Astrocyte (in vitro differentiated cells and primary cell): ENCODE results near the gene TREML1. TPM values are rescaled to one million over a fixed set of nuclear protein-coding genes. Genes with fewer than 3 reads are reported as not detected.

Source experiments
- DNase-seq: peaks from one replicate; pipeline ENCODE4 v3.0.0-alpha.2; 2010; ENCODE audit warnings: low read depth
- FAIRE-seq: peaks from 2 replicates; lab custom pipeline; 2011; peaks lifted over from hg19 to GRCh38; lab: Jason Lieb, UNC
- H2AFZ ChIP-seq: 2 replicates; pipeline ENCODE4 v1.6.0; 2012; ENCODE audit warnings: low read depth, low read length, inconsistent platforms
- H3K27ac ChIP-seq: 2 replicates; pipeline ENCODE4 v1.5.1; 2011; ENCODE audit warnings: low read depth, low read length, inconsistent platforms
- H3K27me3 ChIP-seq: 2 replicates; pipeline ENCODE4 v1.6.0; 2011; ENCODE audit warnings: low read length, inconsistent platforms; ENCODE audit not compliant: insufficient read depth
- H3K36me3 ChIP-seq: 2 replicates; pipeline ENCODE4 v1.5.1; 2011; ENCODE audit warnings: low read length, inconsistent platforms; ENCODE audit not compliant: insufficient read depth
- H3K4me1 ChIP-seq: 2 replicates; pipeline ENCODE4 v1.5.1; 2011; ENCODE audit warnings: low read length, inconsistent platforms; ENCODE audit not compliant: insufficient read depth
- H3K4me2 ChIP-seq: 2 replicates; pipeline ENCODE4 v1.6.0; 2012; ENCODE audit warnings: low read length, inconsistent platforms
- H3K4me3 ChIP-seq: 2 replicates; pipeline ENCODE4 v1.5.1; 2011; ENCODE audit warnings: low read depth, mild to moderate bottlenecking, low read length, inconsistent platforms; ENCODE audit not compliant: insufficient read depth
- H3K79me2 ChIP-seq: 2 replicates; pipeline ENCODE4 v1.6.0; 2012; ENCODE audit warnings: mild to moderate bottlenecking, low read length, inconsistent platforms; ENCODE audit not compliant: insufficient read depth
- H3K9ac ChIP-seq: 2 replicates; pipeline ENCODE4 v1.6.0; 2012; ENCODE audit warnings: mild to moderate bottlenecking, low read length, inconsistent platforms
- H3K9me3 ChIP-seq: 2 replicates; pipeline ENCODE4 v1.5.1; 2012; ENCODE audit warnings: low read depth, mild to moderate bottlenecking, low read length, inconsistent platforms; ENCODE audit not compliant: insufficient read depth
- H4K20me1 ChIP-seq: 2 replicates; pipeline ENCODE4 v1.6.0; 2012; ENCODE audit warnings: low read length, inconsistent platforms; ENCODE audit not compliant: insufficient read depth
- H3K27ac Mint-ChIP-seq: one replicate; pipeline ENCODE4 v1.8.0; 2021; ENCODE audit warnings: mild to moderate bottlenecking, mixed read lengths; ENCODE audit not compliant: unreplicated experiment
- H3K27me3 Mint-ChIP-seq: one replicate; pipeline ENCODE4 v1.8.0; 2021; ENCODE audit warnings: low read depth, mixed read lengths; ENCODE audit not compliant: unreplicated experiment
- H3K36me3 Mint-ChIP-seq: one replicate; pipeline ENCODE4 v1.8.0; 2021; ENCODE audit warnings: low read depth, mixed read lengths; ENCODE audit not compliant: unreplicated experiment
- H3K4me1 Mint-ChIP-seq: one replicate; pipeline ENCODE4 v1.8.0; 2021; ENCODE audit warnings: low read depth, mixed read lengths; ENCODE audit not compliant: unreplicated experiment
- H3K4me3 Mint-ChIP-seq: one replicate; pipeline ENCODE4 v1.8.0; 2021; ENCODE audit warnings: mild to moderate bottlenecking, moderate library complexity, mixed read lengths; ENCODE audit not compliant: unreplicated experiment
- H3K9me3 Mint-ChIP-seq: one replicate; pipeline ENCODE4 v1.8.0; 2021; ENCODE audit warnings: mild to moderate bottlenecking, mixed read lengths; ENCODE audit not compliant: unreplicated experiment
- CTCF ChIP-seq: IDR thresholded peaks from 2 replicates; pipeline ENCODE4 v1.5.1; 2011; ENCODE audit warnings: low read depth, mild to moderate bottlenecking, inconsistent platforms, low read length, moderate library complexity; ENCODE audit not compliant: insufficient read depth
- EZH2 ChIP-seq: IDR thresholded peaks from 2 replicates; pipeline ENCODE4 v1.6.1; 2012; ENCODE audit warnings: mild to moderate bottlenecking, low read length, inconsistent platforms; ENCODE audit not compliant: insufficient read depth
- total RNA-seq: library from RNA; stranded (reverse); gene quantifications from 2 replicates; pipeline ENCODE4 v1.2.1, GENCODE V29; 2021

Gene TREML1
- total RNA-seq, 1 donor from 2014 or later: not detected

DNA sequence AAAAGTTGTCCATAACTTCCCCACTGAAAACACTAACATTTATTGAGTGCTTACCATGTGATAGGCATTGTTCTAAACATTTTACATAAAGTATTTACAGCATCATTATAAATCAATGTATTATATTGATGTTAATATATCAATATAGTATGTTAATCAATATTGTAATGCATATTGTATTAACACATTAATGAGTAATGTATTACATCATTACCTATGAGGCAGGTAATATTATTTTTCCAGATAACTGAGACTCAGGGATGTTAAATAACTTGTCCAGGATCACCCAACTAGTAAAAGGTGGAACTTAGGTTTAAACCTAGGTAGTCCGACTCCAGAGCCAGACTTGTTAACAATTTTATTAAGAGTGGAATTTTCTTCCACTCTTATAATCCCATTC is 20.9 kb upstream of the TREML1 start:
- no peak overlapping the region for H3K27ac ChIP-seq
- peaks cover 4% of the 10 kb centered on the region for H3K27me3 ChIP-seq
- no peak overlapping the region for H3K4me2 ChIP-seq
- H4K20me1 ChIP-seq: no peaks in the 10 kb centered on the region
- H3K79me2 ChIP-seq: no peaks in the 10 kb centered on the region
- Mint-ChIP-seq H3K27me3 (peaks cover 19% of the 10 kb centered on the region), H3K4me1 (no peaks in the 10 kb centered on the region), H3K4me3 (no peak overlapping the region), H3K27ac (no peak overlapping the region), H3K9me3 (peaks cover 3% of the 10 kb centered on the region), H3K36me3 (no peaks in the 10 kb centered on the region)
- DNase-seq: no peak
- no peak for TF ChIP-seq CTCF
- no peak for TF ChIP-seq EZH2
- H2AFZ ChIP-seq: no peak overlapping the region
- H3K4me1 ChIP-seq: no peaks in the 10 kb centered on the region
- no peaks in the 10 kb centered on the region for H3K36me3 ChIP-seq
- H3K9me3 ChIP-seq: no peaks in the 10 kb centered on the region
- no peak for FAIRE-seq
- no peak overlapping the region for H3K9ac ChIP-seq
- H3K4me3 ChIP-seq: no peak overlapping the region

DNA sequence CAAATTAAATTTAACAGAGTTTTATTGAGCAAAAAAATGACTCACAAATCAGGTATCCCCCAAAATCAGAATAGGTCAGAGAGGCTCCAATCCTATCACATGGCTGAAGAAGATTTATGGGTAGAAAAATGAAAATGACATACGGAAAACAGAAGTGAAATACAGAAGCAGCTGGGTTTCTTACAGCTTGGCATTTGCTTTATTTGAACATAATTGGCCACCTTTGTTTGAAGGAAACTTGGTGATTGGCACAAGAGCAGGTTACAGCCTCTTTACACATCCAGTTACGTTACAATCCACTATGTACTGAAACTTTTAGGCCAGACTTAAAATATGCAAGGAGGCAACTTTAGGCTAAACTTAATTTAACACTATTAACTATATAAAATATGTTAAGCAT is 20.5 kb upstream of the TREML1 start:
- Histone ChIP-seq H3K4me1 (no peaks in the 10 kb centered on the region), H3K36me3 (no peaks in the 10 kb centered on the region), H4K20me1 (no peaks in the 10 kb centered on the region), H3K79me2 (no peaks in the 10 kb centered on the region), H3K4me2 (no peak overlapping the region), H3K9me3 (no peaks in the 10 kb centered on the region), H3K4me3 (no peak overlapping the region), H3K27ac (no peak overlapping the region), H3K27me3 (peaks cover 4% of the 10 kb centered on the region), H2AFZ (no peak overlapping the region), H3K9ac (no peak overlapping the region)
- H3K27me3 Mint-ChIP-seq: peaks cover 19% of the 10 kb centered on the region
- no peak for TF ChIP-seq EZH2
- TF ChIP-seq CTCF: no peak
- H3K36me3 Mint-ChIP-seq: no peaks in the 10 kb centered on the region
- H3K4me1 Mint-ChIP-seq: no peaks in the 10 kb centered on the region
- peaks cover 3% of the 10 kb centered on the region for H3K9me3 Mint-ChIP-seq
- no peak overlapping the region for H3K27ac Mint-ChIP-seq
- DNase-seq (no peak), FAIRE-seq (no peak)
- H3K4me3 Mint-ChIP-seq: no peak overlapping the region

DNA sequence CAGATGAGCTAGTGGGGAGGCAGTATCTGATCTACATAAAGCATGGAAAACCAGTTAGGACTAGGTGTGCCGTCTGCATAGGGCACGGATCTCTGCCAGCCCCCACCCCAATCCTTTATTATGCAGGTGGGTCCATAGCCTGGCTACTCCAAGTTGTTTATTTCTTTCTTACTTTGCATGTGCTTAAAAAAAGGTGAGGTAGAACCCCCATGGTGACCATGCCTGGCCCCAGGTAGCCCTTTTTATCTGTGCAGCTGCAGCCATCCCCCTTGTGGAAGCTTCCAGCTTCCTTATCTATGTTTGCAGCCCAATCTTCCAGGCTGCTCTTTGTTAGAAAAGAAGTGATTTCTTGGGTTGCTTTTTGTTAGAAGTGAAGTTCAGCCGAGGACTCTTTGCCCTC is 17.8 kb upstream of the TREML1 start:
- no peaks in the 10 kb centered on the region for H3K36me3 Mint-ChIP-seq
- no peak for DNase-seq
- H3K27ac ChIP-seq: no peak overlapping the region

More for the DNA sequence above, 17.8 kb upstream of the TREML1 start:
- no peak overlapping the region for H3K4me3 ChIP-seq
- no peak overlapping the region for H3K9ac ChIP-seq
- H3K27me3 ChIP-seq: peaks cover 2% of the 10 kb centered on the region
- H3K4me1 ChIP-seq: no peaks in the 10 kb centered on the region
- no peak overlapping the region for H3K27ac Mint-ChIP-seq
- TF ChIP-seq CTCF (no peak), EZH2 (no peak)
- no peaks in the 10 kb centered on the region for H3K4me1 Mint-ChIP-seq
- H3K27me3 Mint-ChIP-seq: peaks cover 20% of the 10 kb centered on the region
- no peak overlapping the region for H2AFZ ChIP-seq
- no peak overlapping the region for H3K4me3 Mint-ChIP-seq
- H3K4me2 ChIP-seq: no peak overlapping the region
- no peak for FAIRE-seq
- no peaks in the 10 kb centered on the region for H3K36me3 ChIP-seq
- H3K9me3 Mint-ChIP-seq: peaks cover 3% of the 10 kb centered on the region
- no peaks in the 10 kb centered on the region for H4K20me1 ChIP-seq
- no peaks in the 10 kb centered on the region for H3K9me3 ChIP-seq
- no peaks in the 10 kb centered on the region for H3K79me2 ChIP-seq
